Right lobe of liver (tissue), 6 donors: ENCODE results near the gene PLEKHF1. TPM values are rescaled to one million over a fixed set of nuclear protein-coding genes. Genes with fewer than 3 reads are reported as not detected.

Experiments used
- ATAC-seq, 4 donors: fragments of 200-7000 bp; cut with Tn5 transposase; one replicate each; pipeline ENCODE4 v1.9.1; 2020; ENCODE audit warnings: mild to moderate bottlenecking in 4 of 4, moderate library complexity in 4 of 4
- DNase-seq, 3 donors: peaks; one replicate each; pipeline ENCODE4 v3.0.0-alpha.2; 2020
- H3K27ac ChIP-seq, 3 donors: fragments of 200-600 bp; one replicate each; pipeline ENCODE4 v1.8.0; 2022
- H3K27me3 ChIP-seq, 2 donors: fragments of 200-600 bp; one replicate each; pipeline ENCODE4 v1.8.0; 2022
- H3K36me3 ChIP-seq, 4 donors: fragments of 200-600 bp; sonication (generic) in 1 of 4; one replicate each; pipeline versions ENCODE4 v1.5.1 to v1.8.0; 2017 to 2022; ENCODE audit warnings: control low read depth in 1 of 4
- H3K4me1 ChIP-seq, 4 donors: fragments of 200-600 bp; sonication (generic) in 1 of 4; one replicate each; pipeline versions ENCODE4 v1.5.1 to v1.8.0; 2017 to 2022; ENCODE audit warnings: control low read depth in 1 of 4
- H3K4me3 ChIP-seq, 3 donors: fragments of 200-600 bp; one replicate each; pipeline ENCODE4 v1.8.0; 2022
- H3K9me3 ChIP-seq, 4 donors: fragments of 200-600 bp; sonication (generic) in 1 of 4; one replicate each; pipeline versions ENCODE4 v1.5.1 to v1.8.0; 2017 to 2022; ENCODE audit warnings: control low read depth in 1 of 4
- POLR2A ChIP-seq: fragments of 450-650 bp; IDR thresholded peaks from one replicate; pipeline ENCODE4 v1.6.1; 2017; ENCODE audit warnings: antibody characterized with exemption, mild to moderate bottlenecking
- whole genome bisulfite sequencing: methylation state at CpG from one replicate; pipeline ENCODE4 v1.1.6; 2018; ENCODE audit warnings: low coverage, low lambda C conversion rate; ENCODE audit not compliant: insufficient coverage; ENCODE audit errors: missing lambda C conversion rate; 5-methylcytosine and 5-hydroxymethylcytosine counted together
- intact Hi-C, 2 donors: fragments of 100-400 bp; cut with DNase I; formaldehyde crosslinking; loops; one replicate each; pipeline versions ENCODE4 v1.11.2 to v1.14.1; 2022
- total RNA-seq, 6 experiments: library from RNA; depleted of rRNA in 2 of 6; stranded (reverse); fragments of >200 nt in 2 of 6; fragmentation: NEBNext Ultra II Directional in 3 of 6; extraction: Animal tissue kit (Norgen Biotek cat#: 25700) in 3 of 6; gene quantifications; one replicate each; pipeline versions ENCODE4 v1.1.0 to v1.2.4, GENCODE V29; 2016 to 2023
- TF ChIP-seq, protein P1 (sequence below), 4 donors: fragments of 200-600 bp in 3 of 4; fragments of 450-650 bp in 1 of 4; IDR thresholded peaks; one replicate each; pipeline versions ENCODE4 v1.5.1 to v1.8.0; 2016 to 2022; ENCODE audit warnings: antibody characterized with exemption in 4 of 4, mild to moderate bottlenecking in 2 of 4
- donor health status: DM: no; HTN: yes; CAD: no.
- donor health status: DM: no; HTN: no; CAD: no.
- donor health status: DM: no; HTN: no; CAD: no.
- donor health status: DM: no; HTN: yes; CAD: no.
- donor health status: DM: no; HTN: yes; CAD: no.

The PLEKHF1 gene
- total RNA-seq, 6 experiments from 2014 or later, result 5.6 to 13.8 (median 9.8) TPM

- intact Hi-C loops, result no loop called here
- Histone ChIP-seq H3K4me1 (no peaks in the 10 kb centered on the region), H3K27me3 (no peaks in the 10 kb centered on the region), H3K27ac (no peak overlapping the region), H3K4me3 (no peak overlapping the region), H3K9me3 (no peaks in the 10 kb centered on the region), H3K36me3 (no peaks in the 10 kb centered on the region)
- 37% methylated on average over 4 of the region's 5 CpGs for WGBS
- no peak for ATAC-seq
- no peak for TF ChIP-seq POLR2A
- TF ChIP-seq, protein P1, sequence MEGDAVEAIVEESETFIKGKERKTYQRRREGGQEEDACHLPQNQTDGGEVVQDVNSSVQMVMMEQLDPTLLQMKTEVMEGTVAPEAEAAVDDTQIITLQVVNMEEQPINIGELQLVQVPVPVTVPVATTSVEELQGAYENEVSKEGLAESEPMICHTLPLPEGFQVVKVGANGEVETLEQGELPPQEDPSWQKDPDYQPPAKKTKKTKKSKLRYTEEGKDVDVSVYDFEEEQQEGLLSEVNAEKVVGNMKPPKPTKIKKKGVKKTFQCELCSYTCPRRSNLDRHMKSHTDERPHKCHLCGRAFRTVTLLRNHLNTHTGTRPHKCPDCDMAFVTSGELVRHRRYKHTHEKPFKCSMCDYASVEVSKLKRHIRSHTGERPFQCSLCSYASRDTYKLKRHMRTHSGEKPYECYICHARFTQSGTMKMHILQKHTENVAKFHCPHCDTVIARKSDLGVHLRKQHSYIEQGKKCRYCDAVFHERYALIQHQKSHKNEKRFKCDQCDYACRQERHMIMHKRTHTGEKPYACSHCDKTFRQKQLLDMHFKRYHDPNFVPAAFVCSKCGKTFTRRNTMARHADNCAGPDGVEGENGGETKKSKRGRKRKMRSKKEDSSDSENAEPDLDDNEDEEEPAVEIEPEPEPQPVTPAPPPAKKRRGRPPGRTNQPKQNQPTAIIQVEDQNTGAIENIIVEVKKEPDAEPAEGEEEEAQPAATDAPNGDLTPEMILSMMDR (IDR thresholded peaks at IDR 0.05), result no peak
- DNase-seq, result no peak
Measured at GRCh38 chr19:29694161-29694560, 28.9 kb downstream of the PLEKHF1 start.

- intact Hi-C loops, result no loop called here
- 86% methylated on average over 6 of the region's 19 CpGs for WGBS
- no peak overlapping the region for H3K27ac ChIP-seq
- no peaks in the 10 kb centered on the region for H3K36me3 ChIP-seq
- no peak overlapping the region for H3K4me3 ChIP-seq
- no peak for TF ChIP-seq POLR2A
- TF ChIP-seq, protein P1 (IDR thresholded peaks at IDR 0.05), result peak; percentile 95 to 99 (median 98)
- H3K9me3 ChIP-seq, result no peaks in the 10 kb centered on the region
- DNase-seq, result peak; percentile 90 to 91 (median 90)
- no peaks in the 10 kb centered on the region for H3K4me1 ChIP-seq
- peak; percentile 98 to 100 (median 100) for ATAC-seq
- H3K27me3 ChIP-seq, result no peaks in the 10 kb centered on the region
Measured at GRCh38 chr19:29694669-29695627, 29.7 kb downstream of the PLEKHF1 start.

- no peaks in the 10 kb centered on the region for H3K4me1 ChIP-seq
- WGBS, result 82% methylated on average over 3 of the region's 6 CpGs
- no peaks in the 10 kb centered on the region for H3K9me3 ChIP-seq
- H3K27me3 ChIP-seq, result no peaks in the 10 kb centered on the region
- DNase-seq (no peak), ATAC-seq (no peak)
- H3K27ac ChIP-seq, result no peak overlapping the region
- H3K36me3 ChIP-seq, result no peaks in the 10 kb centered on the region
- no peak overlapping the region for H3K4me3 ChIP-seq
- TF ChIP-seq, protein P1 (IDR thresholded peaks at IDR 0.05), result no peak
- intact Hi-C loops, result no loop called here
Measured at GRCh38 chr19:29695765-29696564, 30.7 kb downstream of the PLEKHF1 start.

DNA sequence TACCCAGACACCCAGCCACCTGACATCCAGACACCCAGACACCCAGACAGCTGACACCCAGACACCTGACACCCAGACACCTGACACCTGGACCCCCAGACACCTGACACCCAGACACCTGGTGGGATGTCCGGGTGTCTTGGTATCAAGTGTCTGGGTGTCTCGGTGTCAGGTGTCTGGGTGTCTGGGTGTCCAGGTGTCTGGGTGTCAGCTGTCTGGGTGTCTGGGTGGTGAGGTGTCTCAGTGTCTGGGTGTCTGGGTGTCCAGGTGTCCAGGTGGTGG, 31.2 kb downstream of the PLEKHF1 start:
- WGBS, result no CpG with 5 or more reads among the region's 2 CpGs
- no peak overlapping the region for H3K27ac ChIP-seq
- ATAC-seq, result no peak
- TF ChIP-seq POLR2A, result no peak
- TF ChIP-seq, protein P1 (IDR thresholded peaks at IDR 0.05), result no peak
- DNase-seq, result no peak
- no peaks in the 10 kb centered on the region for H3K4me1 ChIP-seq
- no peak overlapping the region for H3K4me3 ChIP-seq
- H3K36me3 ChIP-seq, result peaks cover 0 to 2% (median under 1%) of the 10 kb centered on the region in 4 donors
- H3K27me3 ChIP-seq, result no peaks in the 10 kb centered on the region
- intact Hi-C loops, result no loop called here
- no peaks in the 10 kb centered on the region for H3K9me3 ChIP-seq
